GM12878 (cell line): ENCODE measurements around the gene PRR3. TPM values are rescaled to one million over a fixed set of nuclear protein-coding genes. Genes with fewer than 3 reads are reported as not detected.

Experiments used
- BCLAF1 ChIP-seq: fragments of 450-650 bp; IDR thresholded peaks from 2 replicates; pipeline ENCODE4 v1.6.1; 2017; ENCODE audit warnings: antibody characterized with exemption, mild to moderate bottlenecking, moderate library complexity
- CUX1 ChIP-seq: IDR thresholded peaks from 2 replicates; pipeline ENCODE4 v1.6.1; 2012; ENCODE audit warnings: improper control_type of control experiment, low read depth, low read length; ENCODE audit not compliant: insufficient replicate concordance
- E2F4 ChIP-seq: IDR thresholded peaks from 2 replicates; pipeline ENCODE4 v1.6.1; 2012; ENCODE audit warnings: low read depth, low read length, improper control_type of control experiment
- FOXK2 ChIP-seq: fragments of 450-650 bp; IDR thresholded peaks from 2 replicates; pipeline ENCODE4 v1.6.1; 2017; ENCODE audit warnings: mild to moderate bottlenecking, moderate library complexity
- IRF3 ChIP-seq: fragments of 450-650 bp; IDR thresholded peaks from 2 replicates; pipeline ENCODE4 v1.6.1; 2014; ENCODE audit warnings: mild to moderate bottlenecking
- MEF2B ChIP-seq: fragments of 450-650 bp; IDR thresholded peaks from 2 replicates; pipeline ENCODE4 v1.6.1; 2018; ENCODE audit warnings: mild to moderate bottlenecking, moderate library complexity; ENCODE audit not compliant: partially characterized antibody, poor library complexity, severe bottlenecking
- MTA2 ChIP-seq: fragments of 450-650 bp; IDR thresholded peaks from 2 replicates; pipeline ENCODE4 v1.6.1; 2016; ENCODE audit warnings: low read depth, mild to moderate bottlenecking, moderate library complexity
- PBX3 ChIP-seq: IDR thresholded peaks from 2 replicates; pipeline ENCODE4 v1.6.1; 2011; ENCODE audit warnings: mild to moderate bottlenecking, low read depth, low read length, moderate library complexity; ENCODE audit not compliant: insufficient replicate concordance
- SMAD5 ChIP-seq: IDR thresholded peaks from 2 replicates; pipeline ENCODE4 v1.6.1; 2016; ENCODE audit warnings: antibody characterized with exemption, low read depth
- SMC3 ChIP-seq: IDR thresholded peaks from 2 replicates; pipeline ENCODE4 v1.6.1; 2011; ENCODE audit warnings: low read length, improper control_type of control experiment, borderline replicate concordance
- STAT1 ChIP-seq: fragments of 450-650 bp; conservative IDR thresholded peaks from 2 replicates; pipeline ENCODE4 v1.6.1; 2014; ENCODE audit warnings: antibody characterized with exemption, mild to moderate bottlenecking
- polyA plus RNA-seq, 11 experiments: library from polyadenylated mRNA; depleted of rRNA in 4 of 11; unstranded in 6 of 11; stranded (reverse) in 5 of 11; fragments of >200 nt; fragmentation: Nextera tagmentation in 4 of 11; fragmentation: Illumina TruSeq in 1 of 11; extraction: Ambion mirVana in 4 of 11; extraction: Trizol in 1 of 11; gene quantifications; 1 replicate in 1 of 11; 2 replicates in 10 of 11; pipeline versions ENCODE4 v1.2.1 to v1.2.3, GENCODE V29; 2011 to 2016; ENCODE audit warnings: inconsistent platforms in 2 of 11, missing spikeins in 2 of 11, low read depth in 1 of 11
- total RNA-seq, 4 experiments: library from RNA; depleted of rRNA in 3 of 4; stranded (reverse); fragments of >200 nt in 3 of 4; fragmentation: Illumina TruSeq in 1 of 4; extraction: Trizol in 1 of 4; gene quantifications; 2 replicates each; pipeline versions ENCODE4 v1.2.1 to v1.2.3, GENCODE V29; 2013 to 2021

The PRR3 gene
- total and polyA plus RNA-seq, 10 of the 15 experiments (the other 5 are each of a cell fraction or from before 2014, with no cell fraction given) = 14.0 to 38.2 (median 20.5) TPM

- TF ChIP-seq PBX3 (no peak), BCLAF1 (no peak), SMAD5 (no peak), E2F4 (no peak), CUX1 (no peak), FOXK2 (no peak), MTA2 (no peak), STAT1 (no peak), IRF3 (no peak), SMC3 (no peak), MEF2B (no peak)
These were observed 44.3 kb downstream of the PRR3 start (continued) for GRCh38 chr6:30601436-30601814.
